BLaER1 treated with 17β-estradiol and CSF1 and Interleukin-3, amounts not matched to agents 10 nM and 100 nM (cell line): Measurements from ENCODE around the gene NPIPB4.
"Not testable (repeated sequence)": the region's sequence is repeated elsewhere in the genome, so short reads cannot be mapped to it uniquely, and the experiment has no call there.

ENCODE experiments used
- H3K27ac ChIP-seq, 11 experiments: shearing (Covaris generic); formaldehyde crosslinking; 2 replicates each; pipeline ENCODE4 v1.8.1; 2022
- H3K27me3 ChIP-seq, 11 experiments: shearing (Covaris generic); formaldehyde crosslinking; 2 replicates each; pipeline ENCODE4 v1.8.1; 2022
- H3K36me3 ChIP-seq, 11 experiments: shearing (Covaris generic); formaldehyde crosslinking; 2 replicates each; pipeline ENCODE4 v1.8.1; 2022
- H3K4me1 ChIP-seq, 10 experiments: shearing (Covaris generic); formaldehyde crosslinking; 2 replicates each; pipeline ENCODE4 v1.8.1; 2022
- H3K4me2 ChIP-seq, 11 experiments: shearing (Covaris generic); formaldehyde crosslinking; 2 replicates each; pipeline ENCODE4 v1.8.1; 2022
- H3K4me3 ChIP-seq, 10 experiments: shearing (Covaris generic); formaldehyde crosslinking; 2 replicates each; pipeline ENCODE4 v1.8.1; 2022
- H3K9ac ChIP-seq, 11 experiments: shearing (Covaris generic); formaldehyde crosslinking; 2 replicates each; pipeline ENCODE4 v1.8.1; 2022
- H3K9me3 ChIP-seq, 11 experiments: shearing (Covaris generic); formaldehyde crosslinking; replicated peaks in 1 of 11; 2 replicates each; pipeline ENCODE4 v1.8.1; 2022
- H4K20me1 ChIP-seq, 11 experiments: shearing (Covaris generic); formaldehyde crosslinking; 2 replicates each; pipeline ENCODE4 v1.8.1; 2022

Gene NPIPB4

DNA sequence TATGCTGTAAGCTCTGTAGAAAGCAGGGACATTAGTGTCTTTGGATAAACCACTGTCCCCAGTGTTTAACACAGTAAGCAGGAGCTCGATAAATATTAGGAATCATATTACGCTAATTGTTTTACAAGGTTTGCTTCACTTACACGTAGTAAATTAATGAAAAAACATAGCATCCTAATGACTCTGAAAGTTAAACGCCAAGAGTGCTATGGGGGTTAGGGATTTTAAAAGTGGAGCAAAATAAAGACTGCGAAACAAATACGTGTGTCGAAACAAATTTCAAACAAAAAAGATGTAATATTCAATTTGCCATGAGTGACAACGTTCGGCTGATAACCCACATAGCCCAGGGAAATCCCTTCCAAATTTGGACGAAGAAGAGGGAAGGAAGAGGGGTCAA is 37.9 kb downstream of the NPIPB4 start:
- Histone ChIP-seq H3K4me2 (peak overlapping the region; percentile 61 to 91 (median 85)), H3K4me1 (peaks cover 0 to 18% (median 8%) of the 10 kb centered on the region in 10 experiments; a peak in 10 of 20 replicates), H3K27ac (peak overlapping the region; percentile 77 to 91 (median 86); a peak in 21 of 22 replicates), H3K36me3 (peaks cover 0 to 16% (median 6%) of the 10 kb centered on the region in 11 experiments; a peak in 14 of 22 replicates), H3K9ac (peak overlapping the region; percentile 76 to 88 (median 85); a peak in 21 of 22 replicates), H3K4me3 (peak overlapping the region; percentile 50 to 72 (median 66))
- H4K20me1 ChIP-seq, H3K9me3 ChIP-seq, H3K27me3 ChIP-seq: not testable (repeated sequence)

DNA sequence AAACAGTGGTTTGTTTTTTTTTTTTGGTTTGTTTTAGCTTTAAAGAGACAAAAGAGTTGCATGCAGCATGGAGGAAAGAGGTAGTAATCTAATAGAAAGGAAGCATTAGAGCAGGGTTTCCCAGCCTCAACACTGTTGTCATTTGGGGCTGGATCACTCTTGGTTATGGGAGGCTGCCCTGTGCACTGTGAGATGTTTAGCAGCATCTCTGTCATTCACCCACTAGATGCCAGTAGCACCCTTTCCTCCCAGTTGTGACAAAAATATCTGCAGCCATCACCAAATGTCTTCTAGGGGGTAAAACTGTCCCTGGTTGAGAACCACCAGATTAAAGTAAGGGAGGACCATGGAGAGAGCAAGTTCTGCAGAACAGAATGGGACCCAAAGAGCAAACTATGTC is 40.5 kb downstream of the NPIPB4 start:
- H3K9ac ChIP-seq, H3K4me2 ChIP-seq, H3K27me3 ChIP-seq, H3K4me3 ChIP-seq, H3K27ac ChIP-seq, H3K9me3 ChIP-seq, H4K20me1 ChIP-seq: not testable (repeated sequence)
- H3K36me3 ChIP-seq, result peaks cover 3 to 39% (median 19%) of the 10 kb centered on the region in 11 experiments; a peak in 21 of 22 replicates
- peaks cover 0 to 29% (median 8%) of the 10 kb centered on the region in 10 experiments; a peak in 10 of 20 replicates for H3K4me1 ChIP-seq

DNA sequence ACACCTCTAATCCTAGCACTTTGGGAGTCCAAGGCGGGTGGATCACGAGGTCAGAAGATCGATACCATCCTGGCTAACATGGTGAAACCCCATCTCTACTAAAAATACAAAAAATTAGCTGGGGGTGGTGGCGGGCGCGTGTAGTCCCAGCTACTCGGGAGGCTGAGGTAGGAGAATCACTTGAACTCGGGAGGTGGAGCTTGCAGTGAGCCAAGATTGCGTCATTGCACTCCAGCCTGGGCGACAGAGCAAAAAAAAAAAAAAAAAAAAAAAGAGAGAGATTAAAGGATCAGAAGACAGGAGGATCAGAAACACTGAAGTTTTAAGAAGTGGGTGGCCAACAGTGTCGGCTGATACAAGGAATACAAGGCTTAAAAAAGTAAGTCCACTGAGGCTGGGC is 41.9 kb downstream of the NPIPB4 start:
- not testable (repeated sequence) for H3K4me2 ChIP-seq, H3K27me3 ChIP-seq, H3K9ac ChIP-seq, H3K27ac ChIP-seq, H3K4me3 ChIP-seq, H3K9me3 ChIP-seq, H4K20me1 ChIP-seq
- Histone ChIP-seq H3K36me3 (peaks cover 11 to 52% (median 27%) of the 10 kb centered on the region in 11 experiments; a peak in 21 of 22 replicates), H3K4me1 (peaks cover 0 to 25% (median 5%) of the 10 kb centered on the region in 10 experiments; a peak in 10 of 20 replicates)

DNA sequence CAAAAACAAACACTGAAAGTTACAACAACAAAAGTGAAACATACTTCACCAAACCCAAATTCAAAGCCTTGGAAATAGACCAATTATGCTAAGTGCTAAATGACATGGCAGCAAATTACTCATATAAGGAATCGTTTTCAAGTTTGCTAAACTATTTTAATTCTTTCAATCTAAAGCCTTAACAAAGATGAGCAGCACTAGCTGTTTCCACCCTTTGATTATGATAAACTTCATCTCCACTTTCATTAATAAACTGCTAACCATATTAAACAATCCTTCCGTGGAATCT is 55.2 kb downstream of the NPIPB4 start:
- Histone ChIP-seq H3K27ac (peak overlapping the region in 3 of 11 experiments; percentile 22 to 71 (median 71); a peak in 4 of 22 replicates), H3K4me1 (peaks cover 0 to 20% (median 0%) of the 10 kb centered on the region in 10 experiments; a peak in 3 of 20 replicates), H3K9ac (peak overlapping the region in 2 of 11 experiments; percentile 58 to 70; a peak in 3 of 22 replicates), H3K4me2 (peak overlapping the region in 2 of 11 experiments; percentile 40 to 47; a peak in 3 of 22 replicates)
- H3K9me3 ChIP-seq, H4K20me1 ChIP-seq, H3K4me3 ChIP-seq, H3K36me3 ChIP-seq, H3K27me3 ChIP-seq: not testable (repeated sequence)

DNA sequence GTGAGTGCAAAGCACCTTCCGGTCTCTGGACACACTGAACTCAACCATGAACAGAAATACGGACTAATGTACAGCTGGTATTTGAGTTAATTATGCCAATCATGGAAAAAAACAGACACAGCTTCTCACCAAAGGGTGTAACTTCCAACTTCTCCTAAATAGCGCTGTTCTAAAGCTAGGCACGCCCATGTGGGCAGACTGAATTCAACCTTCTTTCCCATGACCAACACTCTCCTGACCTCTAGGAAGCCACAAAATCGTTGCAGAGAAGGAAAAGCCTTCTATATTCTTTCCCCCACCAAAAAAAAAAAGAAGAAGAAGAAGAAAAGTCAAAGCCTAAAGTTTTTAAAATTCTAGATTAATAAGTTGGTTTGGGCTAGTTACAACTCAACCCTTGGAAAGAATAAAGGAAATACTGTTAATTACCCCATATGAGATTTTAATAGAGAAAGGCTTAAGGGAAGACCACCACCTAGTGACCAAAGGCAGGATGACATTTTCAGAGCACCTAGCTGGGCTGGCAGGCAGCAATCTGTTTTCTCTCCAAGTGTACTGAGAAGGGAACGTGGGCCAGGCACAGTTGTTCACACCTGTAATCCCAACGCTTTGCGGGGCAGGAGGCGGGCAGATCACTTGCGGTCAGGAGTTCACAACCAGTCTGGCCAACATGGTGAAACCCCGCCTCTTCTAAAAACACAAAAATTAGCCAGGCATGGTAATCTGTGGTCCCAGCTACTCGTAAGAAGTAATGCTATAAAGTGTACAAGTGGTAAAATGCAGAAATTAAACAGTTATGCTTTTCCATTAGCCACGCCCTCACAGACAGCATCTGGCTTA is 55.8 kb downstream of the NPIPB4 start:
- Histone ChIP-seq H3K9ac (peak overlapping the region in 2 of 11 experiments; percentile 58 to 70; a peak in 3 of 22 replicates), H3K4me1 (peaks cover 0 to 22% (median 0%) of the 10 kb centered on the region in 10 experiments; a peak in 3 of 20 replicates), H3K27ac (peak overlapping the region in 3 of 11 experiments; percentile 22 to 71 (median 71); a peak in 5 of 22 replicates), H3K4me2 (peak overlapping the region in 2 of 11 experiments; percentile 40 to 47; a peak in 3 of 22 replicates)
- not testable (repeated sequence) for H3K4me3 ChIP-seq, H3K36me3 ChIP-seq, H4K20me1 ChIP-seq, H3K27me3 ChIP-seq, H3K9me3 ChIP-seq

DNA sequence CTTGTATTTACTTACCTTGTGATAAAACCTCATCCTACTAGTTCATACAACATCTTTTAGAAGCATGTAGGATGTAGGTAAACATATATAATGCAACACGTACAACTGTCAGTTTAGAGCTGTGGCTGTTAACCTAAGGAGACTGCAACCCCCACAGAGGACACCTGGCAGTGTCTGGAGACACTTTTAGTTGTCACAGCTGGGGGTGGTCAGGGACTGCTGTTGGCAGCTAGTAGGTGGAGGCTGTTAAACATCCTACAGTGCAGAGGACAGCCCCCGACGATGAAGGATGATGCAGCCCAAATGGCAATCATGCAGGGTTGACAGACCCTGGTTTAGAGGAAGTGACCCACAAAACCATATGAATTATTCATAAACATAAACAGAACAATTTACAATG is 59.0 kb downstream of the NPIPB4 start:
- H3K9ac ChIP-seq, H3K9me3 ChIP-seq, H3K36me3 ChIP-seq, H4K20me1 ChIP-seq, H3K27ac ChIP-seq, H3K4me2 ChIP-seq, H3K27me3 ChIP-seq, H3K4me3 ChIP-seq: not testable (repeated sequence)
- H3K4me1 ChIP-seq, result peaks cover 0 to 36% (median 0%) of the 10 kb centered on the region in 10 experiments; a peak in 4 of 20 replicates

DNA sequence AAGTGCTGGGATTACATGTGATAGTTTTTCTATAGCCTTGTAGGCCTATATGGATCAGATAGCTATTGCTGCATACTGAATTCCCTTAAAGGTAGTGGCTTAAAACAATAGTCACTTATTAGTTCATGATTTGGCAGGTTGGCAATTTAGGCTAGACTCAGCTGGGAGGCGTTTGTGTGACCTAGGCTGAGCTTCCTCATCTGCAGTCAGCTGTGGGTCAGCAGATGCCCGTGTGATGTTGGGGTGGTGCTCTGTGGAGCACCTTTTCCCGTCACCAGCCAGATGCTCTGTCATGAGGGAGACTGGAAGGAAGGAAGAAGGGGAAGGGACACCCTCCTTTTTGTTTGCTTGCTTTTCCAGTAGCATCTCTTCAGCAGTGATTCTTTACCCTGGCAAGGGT is 64.2 kb downstream of the NPIPB4 start:
- not testable (repeated sequence) for H3K4me3 ChIP-seq, H4K20me1 ChIP-seq, H3K27me3 ChIP-seq, H3K9me3 ChIP-seq, H3K36me3 ChIP-seq, H3K9ac ChIP-seq, H3K4me2 ChIP-seq
- Histone ChIP-seq H3K27ac (peak overlapping the region in 2 of 11 experiments; percentile 46 to 51; a peak in 1 of 22 replicates), H3K4me1 (peaks cover 0 to 24% (median 0%) of the 10 kb centered on the region in 10 experiments; a peak in 4 of 20 replicates)

DNA sequence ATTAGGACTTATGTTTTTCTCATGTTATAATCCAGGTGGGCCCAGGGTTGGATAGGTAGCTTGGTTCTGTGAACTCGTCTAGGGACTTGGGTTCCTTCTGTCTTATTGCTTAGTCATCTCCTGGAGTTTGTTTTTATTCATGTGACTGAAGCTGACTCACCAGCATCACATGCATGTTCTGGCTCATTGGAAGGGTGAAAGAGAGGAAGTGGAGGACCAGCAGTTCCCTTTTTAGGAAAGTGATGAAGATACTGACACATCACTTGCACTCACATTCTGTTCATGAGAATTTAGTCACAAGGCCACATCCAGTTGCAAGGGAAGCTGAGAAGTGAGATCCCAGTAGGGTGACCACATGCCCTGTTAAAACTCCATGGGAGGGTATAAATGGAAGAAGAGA is 67.0 kb downstream of the NPIPB4 start:
- H4K20me1 ChIP-seq, H3K9ac ChIP-seq, H3K27me3 ChIP-seq, H3K4me3 ChIP-seq, H3K9me3 ChIP-seq, H3K36me3 ChIP-seq: not testable (repeated sequence)
- H3K27ac ChIP-seq, result peak overlapping the region in 7 of 11 experiments; percentile 49 to 85 (median 73); a peak in 13 of 22 replicates
- H3K4me1 ChIP-seq, result peaks cover 0 to 12% (median 0%) of the 10 kb centered on the region in 10 experiments; a peak in 4 of 20 replicates
- H3K4me2 ChIP-seq, result peak overlapping the region in 1 of 11 experiments; percentile 61; a peak in 1 of 22 replicates
